HG03342 (cell line): Measurements from ENCODE around the gene LRRC37A.
"Not testable (repeated sequence)": the region's sequence is repeated elsewhere in the genome, so short reads cannot be mapped to it uniquely, and the experiment has no call there.

Experiments used
- ATAC-seq: cut with Tn5 transposase; IDR thresholded peaks from one replicate; pipeline ENCODE4 v1.9.1; 2021; ENCODE audit warnings: mild to moderate bottlenecking, moderate library complexity; ENCODE audit not compliant: unreplicated experiment

LRRC37A gene

GRCh38 chr17:46286764-46287221 lies 8.1 kb upstream of the LRRC37A start:
- not testable (repeated sequence) for ATAC-seq

- ATAC-seq = not testable (repeated sequence)
Measured at GRCh38 chr17:46287587-46287986, 7.3 kb upstream of the LRRC37A start.

GRCh38 chr17:46290906-46291546 lies 3.9 kb upstream of the LRRC37A start:
- ATAC-seq = peak; percentile 79

- ATAC-seq = not testable (repeated sequence)
Measured at GRCh38 chr17:46291618-46292017, 3.3 kb upstream of the LRRC37A start.

DNA sequence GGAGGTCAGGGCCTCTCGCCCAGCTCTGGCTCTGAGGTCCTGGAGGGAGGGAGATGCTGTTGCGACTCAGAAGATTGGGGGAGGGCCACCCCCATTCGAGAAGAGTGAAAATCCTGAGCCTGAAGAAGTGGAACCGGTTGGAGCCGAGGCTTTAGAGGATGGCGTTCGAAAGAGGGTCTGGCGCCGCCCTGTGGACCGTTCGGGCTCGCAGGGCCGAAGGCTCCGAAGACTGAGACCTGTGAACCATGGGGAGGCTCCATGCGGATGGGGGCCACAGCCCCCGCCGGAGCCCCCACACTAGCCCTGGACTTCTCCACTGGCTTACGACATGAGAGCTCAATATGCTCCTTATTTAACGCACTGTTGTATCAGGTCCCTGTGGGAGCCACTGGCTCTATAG lies 46.3 kb downstream of the LRRC37A start:
- not testable (repeated sequence) for ATAC-seq

- ATAC-seq = not testable (repeated sequence)
Measured at GRCh38 chr17:46342131-46342530, 47.2 kb downstream of the LRRC37A start.

DNA sequence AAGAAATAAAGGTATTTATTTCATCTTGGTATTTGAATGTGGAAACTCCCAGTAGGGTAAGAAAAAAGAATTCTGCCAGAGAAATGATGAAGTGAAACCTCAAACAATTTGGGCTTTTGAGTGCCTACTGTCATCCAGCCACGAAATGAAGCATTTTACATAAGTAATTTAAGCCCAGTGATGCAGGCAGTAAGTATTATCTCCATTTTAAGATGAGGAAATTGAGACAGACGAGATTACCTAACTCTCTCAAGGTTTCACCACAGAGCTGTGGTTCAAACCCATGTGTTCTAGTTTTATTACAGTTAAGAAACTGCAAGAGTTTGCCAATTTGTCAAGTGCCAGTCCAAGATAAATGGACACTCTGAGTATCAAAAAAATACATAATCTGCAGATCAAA lies 53.4 kb downstream of the LRRC37A start:
- ATAC-seq = not testable (repeated sequence)

GRCh38 chr17:46349060-46349459 lies 54.1 kb downstream of the LRRC37A start:
- not testable (repeated sequence) for ATAC-seq

GRCh38 chr17:46353856-46354255 lies 58.9 kb downstream of the LRRC37A start:
- not testable (repeated sequence) for ATAC-seq

GRCh38 chr17:46361145-46361735 lies 66.3 kb downstream of the LRRC37A start:
- ATAC-seq = peak; percentile 45

DNA sequence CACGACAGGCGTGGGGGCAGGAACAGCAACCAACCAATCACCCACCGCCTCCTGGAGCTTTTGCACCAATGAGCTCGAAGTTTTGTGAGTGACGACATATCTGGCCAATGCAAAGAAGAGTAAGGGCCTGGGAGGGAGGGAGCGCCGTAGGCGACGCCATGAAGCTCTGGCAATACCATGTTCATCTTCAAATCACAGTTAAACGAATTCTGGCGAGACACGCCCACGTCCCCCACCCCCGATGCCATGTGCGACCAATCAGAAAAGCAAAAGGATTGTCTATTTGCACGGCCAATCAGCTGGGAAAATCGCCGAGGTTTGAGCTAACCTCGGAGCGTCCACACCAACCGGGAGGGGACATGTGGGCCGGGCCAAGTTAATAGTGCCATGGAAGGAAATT lies 66.8 kb downstream of the LRRC37A start, which contains the start of gene ARL17B:
Gene ARL17B (minus strand): TSS at position 12 of the 400 bp plus-strand sequence. CDS start 3,369 bp downstream, outside the sequence.
- peak; percentile 96 for ATAC-seq

DNA sequence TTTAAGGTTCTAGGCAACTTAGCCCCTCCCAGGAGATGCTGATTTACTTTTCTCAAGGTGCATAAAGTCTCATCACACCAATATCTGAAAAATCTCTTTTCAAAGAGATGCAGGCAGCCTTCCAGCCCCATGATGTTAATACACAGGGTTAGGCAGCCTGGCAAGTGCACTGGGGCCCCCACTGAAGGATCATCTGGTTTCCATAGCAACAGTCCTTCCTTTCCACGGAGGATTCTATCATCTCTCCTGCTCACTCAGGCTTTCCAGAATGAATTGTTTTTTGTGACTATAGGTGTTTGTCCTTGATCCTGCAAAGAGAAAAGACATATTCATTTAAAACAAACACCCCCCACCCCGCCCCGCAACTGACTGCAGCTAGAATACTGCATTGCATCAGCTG lies 72.6 kb downstream of the LRRC37A start:
- not testable (repeated sequence) for ATAC-seq

DNA sequence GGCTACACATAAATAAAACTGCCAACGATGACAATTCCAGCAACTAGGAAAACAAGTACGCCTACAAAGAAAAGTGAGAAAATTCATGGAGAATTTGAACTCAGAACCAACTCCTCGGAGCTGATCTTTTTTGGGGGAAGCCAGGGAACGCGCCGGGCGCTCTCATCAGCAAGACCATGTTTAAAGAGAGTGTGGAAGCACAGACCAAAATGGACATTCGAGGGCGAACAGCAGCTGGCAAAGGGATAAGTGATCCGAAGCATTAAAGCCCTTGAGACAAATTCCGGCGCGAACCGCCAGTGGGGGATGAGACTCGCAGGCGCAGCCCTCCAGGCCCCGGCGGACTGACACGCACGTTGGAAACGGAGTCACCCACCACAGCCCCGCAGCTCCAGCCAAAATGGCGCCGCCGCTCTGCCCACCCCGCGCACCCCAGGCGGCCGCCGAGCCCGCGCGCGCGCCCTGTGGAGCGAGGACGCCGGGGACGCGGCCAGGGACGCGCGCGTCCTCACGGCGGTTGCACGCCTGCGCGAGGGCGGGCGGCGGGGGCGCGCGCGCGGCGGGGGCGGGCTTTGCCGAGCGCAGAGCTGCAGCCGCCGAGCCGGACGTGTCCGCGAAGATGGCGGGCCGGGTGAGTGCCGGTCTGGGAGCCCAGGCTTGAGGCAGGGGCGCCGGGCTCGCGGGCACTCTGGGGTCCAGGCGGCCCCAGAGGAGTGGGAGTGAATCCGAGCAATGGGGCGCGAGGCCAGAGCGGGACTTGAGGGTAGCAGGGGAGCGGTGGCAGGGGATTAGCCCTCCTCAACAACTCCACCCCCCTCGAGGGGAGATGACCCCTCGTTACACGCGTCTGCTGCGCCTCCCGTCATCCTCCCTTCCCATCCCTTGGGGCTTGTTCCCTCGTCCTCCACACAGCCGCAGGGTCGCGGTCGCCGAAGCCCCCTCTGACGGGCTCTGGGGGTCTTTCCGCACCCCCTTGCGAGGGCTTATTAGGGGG lies 77.6 kb downstream of the LRRC37A start:
- peak; percentile 72 for ATAC-seq

DNA sequence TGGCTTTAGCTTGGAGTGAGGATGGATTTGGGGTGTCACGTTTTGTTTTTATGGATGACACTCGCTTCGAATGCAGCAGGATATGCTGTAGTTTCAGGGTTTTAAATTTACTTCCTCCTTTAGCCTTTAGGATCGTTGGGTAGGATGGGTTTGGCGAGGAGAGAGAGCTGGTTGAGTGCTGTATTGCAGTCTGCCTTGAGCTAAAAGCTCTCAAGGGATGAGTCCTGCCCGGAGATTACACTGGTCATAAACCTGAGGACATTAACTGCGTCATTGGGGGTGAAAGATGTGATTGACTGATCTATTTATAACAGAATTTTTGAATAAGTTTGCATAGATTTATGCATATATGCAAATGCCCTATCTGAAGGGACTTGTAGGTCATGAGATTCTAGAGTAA lies 78.5 kb downstream of the LRRC37A start:
- ATAC-seq = peak; percentile 43

DNA sequence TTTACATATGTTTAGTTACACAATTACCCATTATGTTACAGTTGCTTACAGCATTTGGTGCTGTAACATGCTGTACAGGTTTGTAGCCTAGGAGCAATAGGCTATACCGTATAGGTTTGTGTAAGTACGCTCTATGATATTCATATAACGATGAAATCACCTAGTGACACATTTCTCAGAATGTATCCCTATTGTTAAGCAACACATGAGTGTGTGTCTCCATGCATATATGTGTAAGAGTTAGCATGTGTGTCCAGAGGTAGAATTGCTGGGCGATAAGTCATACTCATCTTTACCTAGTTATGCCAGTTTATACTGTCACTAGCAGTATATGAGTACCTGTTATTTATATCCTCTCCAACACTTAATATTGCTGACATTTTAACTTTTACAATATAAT lies 88.2 kb downstream of the LRRC37A start:
- not testable (repeated sequence) for ATAC-seq

DNA sequence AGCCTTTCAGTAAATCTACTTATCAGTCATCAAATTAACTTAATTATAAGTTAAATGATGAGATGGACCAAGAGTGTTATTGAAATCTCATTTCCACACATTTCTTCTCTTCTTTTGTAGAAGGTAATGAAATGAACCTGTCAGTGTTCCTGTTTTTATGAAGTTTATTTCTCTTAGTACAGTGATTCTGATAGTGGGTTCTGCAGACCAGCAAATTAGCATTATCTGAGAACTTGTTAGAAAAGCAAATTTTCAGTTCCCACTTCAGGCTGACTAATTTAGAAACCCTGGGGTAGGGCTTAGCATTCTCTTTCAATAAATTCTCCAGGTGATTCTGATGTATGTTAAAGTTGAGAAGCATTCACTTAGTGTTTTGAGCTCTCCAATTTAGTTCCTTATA lies 90.6 kb downstream of the LRRC37A start:
- ATAC-seq = not testable (repeated sequence)
